ENCODE results near the gene CCDC134. TPM values are rescaled to one million over a fixed set of nuclear protein-coding genes. Genes with fewer than 3 reads are reported as not detected.
"Not testable (repeated sequence)": the region's sequence is repeated elsewhere in the genome, so short reads cannot be mapped to it uniquely, and the experiment has no call there.

CCDC134 gene
- total RNA-seq, 1 donor from 2014 or later, result 4.1 TPM

DNA sequence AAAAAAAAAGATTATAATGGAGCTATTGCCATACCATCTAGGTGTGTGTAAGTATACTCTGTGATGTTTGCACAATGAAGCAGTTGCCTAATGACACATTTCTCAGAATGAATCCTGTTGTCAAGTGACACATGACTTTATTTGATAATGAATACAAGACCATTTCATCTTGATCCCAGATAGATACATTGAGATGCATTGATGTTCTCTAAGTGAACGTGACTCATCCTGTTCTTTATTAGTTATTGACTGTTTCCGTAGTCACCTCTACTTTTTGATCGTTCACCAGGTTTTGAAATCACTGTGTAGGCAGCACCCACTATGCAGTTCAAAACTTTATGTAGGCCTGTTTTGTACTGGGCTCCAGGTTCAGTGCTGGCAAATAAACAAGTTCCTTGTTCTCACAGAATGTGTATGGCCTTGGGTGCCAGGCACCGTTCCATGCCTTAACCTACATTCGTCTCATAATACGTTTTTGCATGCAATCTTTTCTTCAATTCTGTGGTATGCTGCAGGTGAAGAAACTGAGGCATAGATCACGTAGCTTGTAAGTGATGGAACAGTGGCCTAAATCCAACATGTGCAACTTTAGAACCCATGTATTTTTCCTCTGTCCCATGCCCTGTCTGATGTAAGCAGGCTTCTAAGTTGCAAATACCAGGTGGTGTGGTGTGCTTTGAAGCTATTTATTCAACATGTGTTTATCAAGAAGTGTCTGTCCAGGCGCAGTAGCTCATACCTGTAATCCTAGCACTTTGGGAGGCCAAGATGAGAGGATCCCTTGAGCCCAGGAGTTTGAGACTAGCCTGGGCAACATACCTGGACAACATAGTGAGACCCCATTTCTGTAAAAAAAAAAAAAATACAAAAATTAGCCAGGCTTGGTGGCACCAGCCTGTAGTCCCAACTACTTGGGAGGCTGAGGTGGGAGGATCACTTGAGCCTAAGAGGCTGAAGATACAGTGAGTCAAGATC, 42.8 kb downstream of the CCDC134 start:
- DNase-seq (ENCODE audit: low spot score), result no peak

- no peak for DNase-seq (ENCODE audit: low spot score)
Observed at GRCh38 chr22:41844036-41844435, 43.6 kb downstream of the CCDC134 start.

GRCh38 chr22:41844513-41844912, 44.0 kb downstream of the CCDC134 start:
- DNase-seq (ENCODE audit: low spot score), result no peak

DNA sequence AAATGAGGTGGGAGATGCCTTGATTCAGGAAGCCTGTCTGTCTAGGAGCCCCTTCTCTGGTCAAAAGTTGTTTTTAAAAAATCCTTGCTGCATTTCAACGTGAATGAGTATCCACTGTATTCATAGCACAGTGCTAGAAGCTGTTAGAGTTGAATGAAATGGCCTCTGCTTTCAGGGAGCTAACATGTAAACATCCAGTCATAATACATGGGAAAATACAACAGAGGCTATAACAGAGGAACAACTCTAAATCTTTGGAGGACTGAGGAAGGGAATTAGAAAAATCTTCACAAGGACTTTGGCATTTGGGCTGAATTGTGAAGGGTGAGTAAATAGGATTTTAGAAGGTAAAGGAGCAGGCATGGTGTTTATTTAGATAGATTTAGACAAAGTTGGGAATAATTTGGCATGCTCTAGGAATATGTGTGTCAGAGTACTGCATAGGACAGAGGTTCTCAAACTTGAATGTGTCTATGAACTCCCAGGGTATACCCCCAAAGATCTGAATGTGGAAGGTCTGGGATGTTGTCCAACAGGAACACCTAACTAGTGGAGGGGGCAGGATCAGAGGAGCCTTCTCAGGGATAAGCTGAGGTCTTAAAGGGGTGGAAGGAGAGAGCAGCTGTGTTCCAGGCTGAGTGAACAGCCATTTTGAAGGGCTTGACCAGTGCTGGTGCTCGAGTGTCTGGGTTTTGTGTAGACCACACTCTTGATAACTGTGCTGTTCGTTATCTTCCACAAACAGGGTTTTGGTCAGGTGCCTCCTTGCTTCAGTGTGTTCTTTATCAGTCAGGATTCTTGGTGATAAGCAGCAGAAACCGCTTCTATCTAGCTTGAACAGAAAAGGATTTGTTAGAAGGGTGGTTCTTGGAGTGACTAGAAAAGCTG, 45.1 kb downstream of the CCDC134 start:
- no peak for DNase-seq (ENCODE audit: low spot score)

- DNase-seq (ENCODE audit: low spot score), result no peak
Observed at GRCh38 chr22:41846268-41846987, 45.9 kb downstream of the CCDC134 start.

GRCh38 chr22:41847300-41847699, 46.8 kb downstream of the CCDC134 start:
- DNase-seq (ENCODE audit: low spot score), result no peak

- DNase-seq (ENCODE audit: low spot score), result no peak
Observed at GRCh38 chr22:41848468-41848867, 48.0 kb downstream of the CCDC134 start.

DNA sequence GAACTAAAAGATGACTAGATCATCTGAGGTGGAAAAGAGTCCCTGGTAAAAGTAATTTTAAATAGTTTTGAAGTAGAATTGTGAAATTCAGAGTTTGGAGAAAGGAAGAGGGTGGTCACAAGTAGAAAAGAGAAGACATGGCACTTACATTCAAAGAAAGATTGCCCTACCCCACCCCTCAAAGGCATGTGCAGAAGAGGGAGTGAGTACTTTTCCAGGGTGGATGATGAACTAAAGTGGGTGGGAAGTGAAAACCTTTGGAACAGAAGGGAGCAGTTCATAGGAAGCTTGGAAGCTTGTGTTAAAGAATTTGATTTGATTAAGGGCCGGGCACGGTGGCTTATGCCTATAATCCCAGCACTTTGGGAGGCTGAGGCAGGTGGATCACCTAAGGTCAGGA, 56.0 kb downstream of the CCDC134 start:
- DNase-seq (ENCODE audit: low spot score), result no peak

DNA sequence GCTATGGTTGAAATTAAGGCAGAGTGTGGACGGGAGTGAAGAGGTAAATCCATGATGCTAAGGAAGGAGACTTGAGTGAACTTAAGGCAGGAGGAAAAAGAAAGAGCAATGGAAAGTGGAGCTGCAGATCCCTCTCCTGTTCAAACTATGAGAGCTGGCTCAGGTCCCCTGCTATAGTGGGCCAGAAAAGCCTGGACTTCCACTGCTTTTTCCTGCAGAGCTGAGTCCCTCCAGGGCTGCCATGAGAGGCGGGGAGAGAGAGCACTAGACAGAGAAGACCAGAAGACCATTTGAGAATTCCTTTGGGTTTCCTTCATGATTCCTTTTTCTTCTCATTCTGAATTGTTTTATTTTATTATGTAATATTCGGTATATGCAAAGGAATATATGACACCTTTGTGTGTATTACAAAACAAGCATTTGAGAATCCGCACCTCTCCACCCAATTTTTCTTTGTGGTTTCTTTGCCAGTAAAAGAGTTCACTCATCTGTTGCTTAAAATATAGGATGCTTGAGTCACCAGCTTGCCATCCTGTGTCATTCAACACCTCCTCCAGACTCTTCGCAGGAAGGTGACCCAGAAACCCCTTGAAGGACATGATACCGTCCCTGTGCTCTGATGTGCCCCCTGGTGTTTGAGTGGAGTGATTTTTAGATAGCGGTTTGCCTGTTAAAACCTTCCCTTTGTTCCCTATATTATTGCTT, 56.8 kb downstream of the CCDC134 start:
- no peak for DNase-seq (ENCODE audit: low spot score)

DNA sequence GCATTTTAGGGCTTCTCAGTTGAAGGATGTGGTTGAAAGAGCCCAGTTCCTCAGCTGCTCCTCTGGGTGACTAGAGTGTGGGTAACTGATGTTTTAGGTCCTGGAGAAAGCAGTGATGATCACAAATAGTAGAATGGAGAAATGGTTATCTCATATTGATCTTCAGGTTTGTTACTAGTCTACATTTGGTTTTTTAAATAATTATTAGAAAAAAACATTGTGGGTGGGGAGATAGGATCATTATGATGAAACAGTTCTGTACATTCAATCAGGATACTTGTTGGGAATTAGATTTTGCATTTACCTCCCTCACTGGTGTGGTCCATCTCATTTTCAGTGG, 57.4 kb downstream of the CCDC134 start:
- no peak for DNase-seq (ENCODE audit: low spot score)

DNA sequence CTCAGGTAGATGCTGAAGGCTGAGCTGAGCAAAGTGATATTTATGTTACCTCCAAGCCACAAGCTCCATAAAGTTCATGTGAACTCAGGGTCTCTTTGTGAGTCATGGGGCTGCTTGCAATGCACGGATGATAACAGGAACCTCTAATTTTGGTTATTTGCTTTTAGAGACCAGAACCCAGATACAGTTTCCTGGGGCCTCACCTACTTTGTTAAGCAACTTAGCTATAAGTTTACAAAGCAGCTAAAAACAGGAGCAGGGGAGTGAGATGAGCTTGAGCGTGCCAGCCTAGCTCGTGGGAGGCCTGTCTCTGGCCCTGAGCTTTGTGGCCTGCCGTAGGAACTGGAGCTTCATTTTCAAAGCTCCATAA, 61.7 kb downstream of the CCDC134 start:
- DNase-seq (ENCODE audit: low spot score), result no peak

DNA sequence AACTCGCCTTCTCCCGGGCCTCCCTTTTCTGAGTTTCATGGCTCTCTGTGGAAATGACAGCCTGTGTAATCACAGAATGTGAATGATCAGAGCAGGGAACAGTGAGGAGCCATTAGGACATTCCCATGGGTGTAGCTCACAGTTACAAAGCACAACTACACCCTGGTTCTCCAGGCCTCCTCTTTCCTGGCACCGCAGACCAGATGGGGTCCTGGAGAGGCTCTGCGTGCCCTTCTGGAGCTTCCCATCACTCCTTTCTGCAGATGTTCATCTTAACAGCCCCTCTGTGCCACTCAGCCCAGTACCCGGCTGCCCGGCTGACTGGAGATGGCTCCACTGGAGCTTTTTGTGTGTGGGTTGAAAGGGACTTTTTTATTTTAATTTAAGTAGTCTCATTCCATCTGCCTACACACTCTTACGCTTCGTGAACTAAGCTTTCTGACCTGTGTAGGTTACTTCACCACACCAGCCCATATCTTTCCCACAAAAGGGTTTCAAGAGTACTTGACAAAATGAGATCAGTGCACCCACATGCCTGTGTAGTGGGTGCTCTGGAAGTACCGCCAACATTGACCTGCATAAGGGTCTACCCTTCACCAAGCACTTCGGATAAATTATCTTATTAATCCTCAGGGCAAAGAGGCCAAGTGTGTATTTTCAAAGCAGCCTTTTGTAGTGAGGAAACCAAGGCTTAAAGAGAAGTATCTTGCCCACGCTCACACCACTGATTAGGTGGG, 62.2 kb downstream of the CCDC134 start:
- DNase-seq (ENCODE audit: low spot score), result no peak

DNA sequence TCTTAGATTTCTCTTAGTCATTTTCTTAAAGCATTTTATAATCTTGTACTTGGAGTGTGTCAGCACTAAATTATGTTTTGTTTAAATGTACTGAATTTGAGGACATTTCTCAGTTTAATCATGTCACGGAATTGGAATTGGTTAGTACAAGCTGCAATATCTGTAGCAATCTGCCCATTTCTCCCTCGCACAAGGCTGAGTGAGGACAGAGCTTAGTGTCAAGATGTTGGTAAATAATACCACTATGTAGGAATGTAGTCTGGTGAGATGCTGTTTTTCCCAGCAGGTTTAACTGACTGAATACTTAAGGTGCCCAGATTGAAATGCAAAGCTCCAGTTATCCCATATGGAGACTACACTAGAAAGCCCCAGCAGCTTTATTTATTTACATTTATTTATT, 63.0 kb downstream of the CCDC134 start:
- DNase-seq (ENCODE audit: low spot score), result no peak

DNA sequence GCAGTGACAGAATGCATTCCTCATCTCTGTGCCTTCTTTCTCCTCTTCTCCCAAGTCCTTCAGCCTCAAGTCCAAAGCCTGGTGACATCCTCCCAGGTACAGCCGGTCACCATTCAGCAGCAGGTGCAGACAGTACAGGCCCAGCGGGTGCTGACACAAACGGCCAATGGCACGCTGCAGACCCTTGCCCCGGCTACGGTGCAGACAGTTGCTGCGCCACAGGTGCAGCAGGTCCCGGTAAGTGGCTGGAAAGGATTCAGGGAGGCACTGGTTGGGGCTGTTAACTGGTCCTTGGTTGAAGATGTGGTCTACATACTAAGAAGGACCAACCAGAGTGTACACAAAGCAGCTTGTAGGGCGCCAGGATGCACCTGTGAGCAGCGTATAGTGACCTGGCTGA, 68.1 kb downstream of the CCDC134 start:
- DNase-seq (ENCODE audit: low spot score), result no peak

DNA sequence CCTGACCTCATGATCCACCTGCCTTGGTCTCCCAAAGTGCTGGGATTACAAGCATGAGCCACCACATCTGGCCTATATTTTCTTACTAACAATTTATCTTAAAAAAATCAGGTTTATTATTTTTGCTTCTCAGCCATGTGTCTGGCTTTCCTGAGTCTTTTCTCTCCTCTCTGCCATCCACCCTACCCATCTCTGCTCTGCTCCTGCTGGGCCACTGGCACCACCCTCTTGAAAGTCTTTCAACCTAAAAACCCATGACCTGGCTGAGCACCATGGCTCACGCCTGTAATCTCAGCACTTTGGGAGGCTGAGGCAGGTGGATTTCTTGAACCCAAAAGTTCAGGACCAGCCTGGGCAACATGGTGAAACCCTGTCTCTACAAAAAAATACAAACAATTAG, 69.6 kb downstream of the CCDC134 start:
- not testable (repeated sequence) for DNase-seq (ENCODE audit: low spot score)

GRCh38 chr22:41870786-41871185, 70.3 kb downstream of the CCDC134 start:
- DNase-seq (ENCODE audit: low spot score), result no peak

DNA sequence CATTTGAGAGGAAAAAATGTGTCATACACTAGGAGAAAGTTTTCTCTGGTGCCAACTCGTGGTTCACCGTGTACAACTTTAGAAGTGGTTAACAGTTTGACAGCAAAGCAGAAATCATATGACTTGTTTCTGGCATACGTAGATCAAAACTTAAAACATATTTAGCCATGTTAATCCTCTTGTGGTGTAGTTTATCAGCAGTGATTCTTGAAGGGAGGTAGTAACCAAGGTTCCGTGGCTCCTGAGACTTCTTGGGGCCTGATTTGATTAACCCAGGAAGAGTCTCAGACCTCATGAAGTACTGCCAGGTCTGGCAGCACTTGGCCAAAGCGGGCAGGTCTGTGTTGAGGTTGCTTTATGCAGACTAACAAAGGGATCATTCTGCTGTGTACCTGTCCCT, 72.9 kb downstream of the CCDC134 start:
- DNase-seq (ENCODE audit: low spot score), result no peak

DNA sequence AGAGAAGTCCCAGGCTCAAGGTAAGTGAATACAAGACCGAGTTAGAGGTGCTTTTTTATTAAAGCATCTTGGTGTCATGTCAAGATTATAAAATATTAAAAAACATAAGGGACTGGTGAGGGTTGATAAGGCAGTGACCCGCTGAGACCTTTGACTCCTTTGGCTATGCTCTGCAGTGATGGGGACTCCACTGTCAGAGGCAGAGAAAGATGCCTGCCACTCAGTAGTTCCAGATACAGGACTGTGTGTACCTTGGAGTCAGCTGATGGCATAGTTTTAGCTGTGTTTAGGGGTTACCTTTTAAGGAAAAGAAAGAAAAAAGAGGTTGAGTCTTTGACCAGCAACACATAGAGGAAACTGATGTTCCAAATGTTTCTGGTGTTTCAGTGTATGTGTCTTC, 73.6 kb downstream of the CCDC134 start:
- no peak for DNase-seq (ENCODE audit: low spot score)

DNA sequence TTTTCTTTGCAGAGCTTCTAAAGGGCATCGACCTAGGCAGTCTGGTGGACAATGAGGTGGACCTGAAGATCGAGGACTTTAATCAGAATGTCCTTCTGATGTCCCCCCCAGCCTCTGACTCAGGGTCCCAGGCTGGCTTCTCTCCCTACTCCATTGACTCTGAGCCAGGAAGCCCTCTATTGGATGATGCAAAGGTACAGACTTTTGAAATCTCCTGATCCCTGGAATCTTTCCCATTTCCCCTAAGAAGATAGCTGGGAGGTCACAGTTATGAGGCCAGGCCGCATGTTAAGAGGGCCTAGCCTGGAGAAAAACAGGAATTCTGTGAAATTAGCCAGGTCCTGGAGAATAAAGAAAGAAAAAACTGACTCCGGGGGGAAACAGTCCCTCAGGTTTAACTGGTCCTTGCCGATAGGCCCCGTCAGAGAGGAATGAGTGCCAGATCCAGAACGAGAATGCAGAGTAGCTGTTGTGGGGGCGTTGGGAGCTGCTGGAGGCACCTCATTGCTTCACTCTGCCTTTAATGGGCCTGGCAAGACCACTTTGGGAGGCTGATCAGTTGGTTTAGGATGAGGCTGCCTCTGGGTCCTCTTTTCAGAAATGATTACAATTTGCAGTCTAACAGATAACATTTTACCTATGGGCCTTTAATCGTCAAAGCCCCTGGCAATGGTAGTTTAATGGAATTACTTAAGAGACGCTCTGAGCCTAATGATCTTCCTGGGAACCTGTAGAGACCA, 75.2 kb downstream of the CCDC134 start:
- DNase-seq (ENCODE audit: low spot score), result no peak

All from mesenteric fat pad (tissue), 1 donor.